Ishikawa (cell line): Measurements from ENCODE around the gene SCTR.

Experiments
- CEBPB ChIP-seq: IDR thresholded peaks from 2 replicates; pipeline ENCODE4 v1.6.1; 2012
- CREB1 ChIP-seq: IDR thresholded peaks from 2 replicates; pipeline ENCODE4 v1.6.1; 2012; ENCODE audit warnings: low read depth
- EGR1 ChIP-seq: IDR thresholded peaks from 2 replicates; pipeline ENCODE4 v1.6.1; 2012
- EP300 ChIP-seq: IDR thresholded peaks from 2 replicates; pipeline ENCODE4 v1.6.1; 2012; ENCODE audit warnings: borderline replicate concordance
- FOXM1 ChIP-seq: IDR thresholded peaks from 2 replicates; pipeline ENCODE4 v1.6.1; 2012; ENCODE audit warnings: low read depth, borderline replicate concordance
- NFIC ChIP-seq: IDR thresholded peaks from 2 replicates; pipeline ENCODE4 v1.6.1; 2012
- RAD21 ChIP-seq: IDR thresholded peaks from 2 replicates; pipeline ENCODE4 v1.6.1; 2012; ENCODE audit warnings: low read depth
- TAF1 ChIP-seq: IDR thresholded peaks from 2 replicates; pipeline ENCODE4 v1.6.1; 2012; ENCODE audit warnings: low read depth, mild to moderate bottlenecking
- TCF12 ChIP-seq: IDR thresholded peaks from 2 replicates; pipeline ENCODE4 v1.6.1; 2012; ENCODE audit warnings: low read depth
- TEAD4 ChIP-seq: IDR thresholded peaks from 2 replicates; pipeline ENCODE4 v1.6.1; 2012
- YY1 ChIP-seq: IDR thresholded peaks from 2 replicates; pipeline ENCODE4 v1.6.1; 2012; ENCODE audit warnings: low read depth
- ZBTB7A ChIP-seq: IDR thresholded peaks from 2 replicates; pipeline ENCODE4 v1.6.1; 2012; ENCODE audit warnings: low read depth
- TF ChIP-seq, protein P1 (sequence below): IDR thresholded peaks from 2 replicates; pipeline ENCODE4 v1.6.1; 2012
- TF ChIP-seq, protein P2 (sequence below): IDR thresholded peaks from 2 replicates; pipeline ENCODE4 v1.6.1; 2012; ENCODE audit warnings: low read depth, mild to moderate bottlenecking
- TF ChIP-seq, protein P3 (sequence below): IDR thresholded peaks from 2 replicates; pipeline ENCODE4 v1.6.1; 2012

Gene SCTR

DNA sequence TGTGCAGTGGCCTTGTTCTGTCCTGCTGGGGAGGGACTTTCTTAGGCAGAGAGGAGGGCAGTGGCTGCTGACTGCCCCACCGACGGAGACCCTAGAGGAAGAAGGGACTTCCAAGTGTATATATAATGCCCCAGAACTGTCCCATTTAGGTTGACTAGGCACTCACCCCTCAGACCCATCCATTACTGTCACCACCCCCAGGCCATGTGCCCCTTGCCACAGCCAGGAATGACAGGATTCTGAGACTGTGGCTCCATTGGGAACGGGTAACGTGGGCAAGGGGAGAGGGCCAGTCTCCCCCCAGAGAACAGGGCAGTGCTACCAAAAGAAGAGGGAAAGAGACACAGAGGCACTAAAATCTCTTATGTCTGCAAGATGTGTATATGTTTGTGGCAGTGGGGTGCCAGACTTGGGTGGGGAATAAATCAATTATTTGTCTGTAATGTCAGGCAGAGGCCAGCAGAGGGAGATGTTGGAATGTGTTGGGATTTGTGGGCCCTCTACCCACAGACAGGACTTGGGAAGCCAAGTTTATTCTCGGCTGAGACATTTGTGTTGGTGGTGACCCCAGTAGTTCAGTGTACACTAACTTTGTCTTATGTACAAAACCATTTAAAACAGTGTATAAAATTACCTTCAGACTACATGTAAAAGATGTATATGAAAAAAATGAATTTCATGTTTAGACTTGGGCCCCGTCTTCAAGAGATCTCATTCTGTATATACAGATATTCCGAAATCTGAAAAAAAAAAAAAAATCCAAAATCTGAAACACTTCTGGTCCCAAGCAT lies 116.7 kb downstream of the SCTR start:
- no peak for TF ChIP-seq CREB1
- TF ChIP-seq RAD21: peak; percentile 98

DNA sequence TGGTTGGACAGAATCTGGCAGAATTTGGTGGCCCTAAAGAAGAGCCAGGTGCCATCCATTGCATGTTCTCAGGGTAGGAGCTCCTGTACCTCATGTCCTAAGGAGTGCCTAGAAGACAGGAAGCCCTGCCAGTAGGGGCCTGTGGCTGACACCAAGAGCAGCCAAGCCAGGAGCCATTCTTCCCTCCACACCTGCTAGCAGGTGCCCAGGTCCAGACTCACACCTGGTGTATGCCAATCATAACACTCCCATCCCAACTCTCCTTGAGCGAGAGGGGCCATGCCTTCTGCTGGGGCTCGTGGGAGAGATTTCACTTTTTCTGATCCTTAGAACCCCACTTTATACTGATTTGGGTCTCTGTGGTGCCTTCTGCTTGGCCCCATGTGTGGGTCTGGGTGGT lies 119.1 kb downstream of the SCTR start:
- TF ChIP-seq CREB1: no peak
- TF ChIP-seq TCF12: no peak
- no peak for TF ChIP-seq NFIC
- no peak for TF ChIP-seq TAF1
- TF ChIP-seq ZBTB7A: no peak
- TF ChIP-seq, protein P1, sequence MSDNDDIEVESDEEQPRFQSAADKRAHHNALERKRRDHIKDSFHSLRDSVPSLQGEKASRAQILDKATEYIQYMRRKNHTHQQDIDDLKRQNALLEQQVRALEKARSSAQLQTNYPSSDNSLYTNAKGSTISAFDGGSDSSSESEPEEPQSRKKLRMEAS: no peak
- TF ChIP-seq RAD21: no peak
- TF ChIP-seq EP300: no peak
- TF ChIP-seq, protein P2, sequence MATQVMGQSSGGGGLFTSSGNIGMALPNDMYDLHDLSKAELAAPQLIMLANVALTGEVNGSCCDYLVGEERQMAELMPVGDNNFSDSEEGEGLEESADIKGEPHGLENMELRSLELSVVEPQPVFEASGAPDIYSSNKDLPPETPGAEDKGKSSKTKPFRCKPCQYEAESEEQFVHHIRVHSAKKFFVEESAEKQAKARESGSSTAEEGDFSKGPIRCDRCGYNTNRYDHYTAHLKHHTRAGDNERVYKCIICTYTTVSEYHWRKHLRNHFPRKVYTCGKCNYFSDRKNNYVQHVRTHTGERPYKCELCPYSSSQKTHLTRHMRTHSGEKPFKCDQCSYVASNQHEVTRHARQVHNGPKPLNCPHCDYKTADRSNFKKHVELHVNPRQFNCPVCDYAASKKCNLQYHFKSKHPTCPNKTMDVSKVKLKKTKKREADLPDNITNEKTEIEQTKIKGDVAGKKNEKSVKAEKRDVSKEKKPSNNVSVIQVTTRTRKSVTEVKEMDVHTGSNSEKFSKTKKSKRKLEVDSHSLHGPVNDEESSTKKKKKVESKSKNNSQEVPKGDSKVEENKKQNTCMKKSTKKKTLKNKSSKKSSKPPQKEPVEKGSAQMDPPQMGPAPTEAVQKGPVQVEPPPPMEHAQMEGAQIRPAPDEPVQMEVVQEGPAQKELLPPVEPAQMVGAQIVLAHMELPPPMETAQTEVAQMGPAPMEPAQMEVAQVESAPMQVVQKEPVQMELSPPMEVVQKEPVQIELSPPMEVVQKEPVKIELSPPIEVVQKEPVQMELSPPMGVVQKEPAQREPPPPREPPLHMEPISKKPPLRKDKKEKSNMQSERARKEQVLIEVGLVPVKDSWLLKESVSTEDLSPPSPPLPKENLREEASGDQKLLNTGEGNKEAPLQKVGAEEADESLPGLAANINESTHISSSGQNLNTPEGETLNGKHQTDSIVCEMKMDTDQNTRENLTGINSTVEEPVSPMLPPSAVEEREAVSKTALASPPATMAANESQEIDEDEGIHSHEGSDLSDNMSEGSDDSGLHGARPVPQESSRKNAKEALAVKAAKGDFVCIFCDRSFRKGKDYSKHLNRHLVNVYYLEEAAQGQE: no peak
- TF ChIP-seq, protein P3, sequence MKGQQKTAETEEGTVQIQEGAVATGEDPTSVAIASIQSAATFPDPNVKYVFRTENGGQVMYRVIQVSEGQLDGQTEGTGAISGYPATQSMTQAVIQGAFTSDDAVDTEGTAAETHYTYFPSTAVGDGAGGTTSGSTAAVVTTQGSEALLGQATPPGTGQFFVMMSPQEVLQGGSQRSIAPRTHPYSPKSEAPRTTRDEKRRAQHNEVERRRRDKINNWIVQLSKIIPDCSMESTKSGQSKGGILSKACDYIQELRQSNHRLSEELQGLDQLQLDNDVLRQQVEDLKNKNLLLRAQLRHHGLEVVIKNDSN: no peak
- TF ChIP-seq FOXM1: no peak
- TF ChIP-seq TEAD4: no peak
- no peak for TF ChIP-seq CEBPB
- no peak for TF ChIP-seq YY1
- no peak for TF ChIP-seq EGR1

DNA sequence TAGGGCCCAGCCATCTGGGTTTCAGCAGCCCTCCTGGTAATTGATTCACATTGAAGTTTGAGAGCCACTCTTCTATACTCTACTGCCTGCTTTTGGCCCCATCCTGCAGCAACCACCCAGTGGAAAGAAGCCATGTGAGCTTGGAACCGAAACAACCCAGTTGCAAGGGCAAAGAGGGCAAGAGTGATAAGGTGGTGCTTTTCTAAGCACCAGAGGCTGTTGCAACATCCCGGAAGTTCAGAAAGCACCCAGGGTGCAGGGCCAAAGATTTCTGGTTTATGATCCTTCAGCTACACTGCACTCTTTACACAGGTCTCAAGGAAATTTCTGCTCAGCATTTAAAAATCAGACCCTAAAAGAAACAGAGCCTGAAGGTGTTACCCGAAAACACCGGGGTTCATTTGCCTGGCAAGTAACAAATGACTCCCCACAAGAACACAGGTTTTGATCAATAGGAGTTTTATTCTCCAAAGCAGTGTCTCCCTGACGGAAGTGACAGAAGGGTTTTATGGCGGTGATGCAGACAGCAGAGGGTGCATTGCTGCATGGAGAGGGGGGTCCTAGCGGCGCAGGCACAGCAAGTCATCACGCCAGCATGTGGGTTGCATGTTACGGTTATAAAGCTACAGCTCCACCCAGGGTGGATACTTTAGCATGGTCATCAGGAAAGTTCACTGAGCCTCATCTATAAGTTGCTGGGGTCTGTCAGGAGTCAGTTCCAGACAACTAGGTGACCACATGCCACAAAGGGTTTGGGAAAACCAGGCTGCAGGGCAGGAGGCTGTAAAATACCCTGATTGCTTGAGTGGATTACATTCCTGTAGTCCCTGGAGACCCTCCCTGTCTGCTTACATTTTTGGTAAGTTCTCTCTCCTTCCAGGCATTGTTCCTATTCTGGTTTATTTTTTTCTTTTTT lies 121.4 kb downstream of the SCTR start:
- TF ChIP-seq ZBTB7A (no peak), TAF1 (no peak), CREB1 (no peak), RAD21 (no peak), TEAD4 (no peak), NFIC (no peak), YY1 (no peak), CEBPB (no peak), TCF12 (no peak)
- TF ChIP-seq, protein P1: no peak
- TF ChIP-seq, protein P3: no peak

DNA sequence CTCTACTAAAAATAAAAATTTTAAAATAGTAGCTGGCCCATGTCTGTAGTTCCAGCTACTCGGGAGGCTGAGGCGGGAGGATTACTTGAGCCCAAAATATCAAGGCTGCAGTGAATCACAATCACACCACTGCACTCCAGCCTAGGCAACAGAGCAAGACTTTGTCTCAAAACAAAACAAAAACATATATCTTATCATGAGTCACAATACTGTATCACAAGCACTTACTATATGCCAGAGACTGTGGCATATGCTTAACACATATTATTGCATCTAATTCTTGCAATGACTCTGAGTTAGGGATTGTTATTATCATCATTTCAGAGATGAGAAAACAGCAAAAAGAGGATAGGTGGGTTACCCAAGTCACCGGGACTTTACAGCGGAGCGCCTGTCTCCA lies 122.2 kb downstream of the SCTR start:
- TF ChIP-seq, protein P1: no peak
- TF ChIP-seq CEBPB: no peak
- TF ChIP-seq EP300: no peak
- TF ChIP-seq ZBTB7A: no peak
- no peak for TF ChIP-seq NFIC
- no peak for TF ChIP-seq TAF1
- TF ChIP-seq, protein P2: no peak

DNA sequence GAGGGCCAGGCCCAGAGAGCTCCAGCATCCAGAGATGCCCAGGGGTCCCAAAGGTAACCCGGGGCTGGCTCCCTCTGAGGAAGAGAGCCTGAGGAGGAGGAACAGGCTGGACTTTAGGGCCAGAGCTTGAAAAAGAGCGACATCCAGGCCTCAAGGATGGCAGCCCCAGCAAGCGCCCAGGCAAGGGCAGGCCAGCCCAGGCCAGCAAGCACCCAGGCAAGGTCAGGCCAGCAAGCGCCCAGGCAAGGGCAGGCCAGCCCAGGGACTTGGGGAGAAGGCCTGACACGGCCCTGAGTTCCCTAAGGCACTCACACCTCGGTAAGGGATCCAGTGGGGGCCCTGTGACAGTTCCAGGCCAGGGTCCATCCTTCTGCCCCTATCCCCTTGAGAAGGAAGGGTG lies 127.1 kb downstream of the SCTR start:
- TF ChIP-seq ZBTB7A (no peak), TAF1 (no peak), TEAD4 (no peak), CEBPB (no peak), YY1 (no peak), NFIC (no peak)
- TF ChIP-seq, protein P3: no peak
